IMR-90 (cell line): ENCODE data around the gene ZBTB4. TPM values are rescaled to one million over a fixed set of nuclear protein-coding genes. Genes with fewer than 3 reads are reported as not detected.
A peak's percentile ranks its signal among the peaks of the same experiment; 100 is the strongest.

Source experiments
- ATAC-seq: fragments of 200-7000 bp; cut with Tn5 transposase; 2 replicates; pipeline ENCODE4 v1.9.1; 2020; ENCODE audit warnings: low read depth, mild to moderate bottlenecking, moderate library complexity
- BruUV-seq: library from RNA; stranded (reverse); fragments of 400-500 nt; replicated peaks from 2 replicates; lab custom pipeline; 2021; lab: Mats Ljungman, UMichigan
- CTCF ChIA-PET: fragments of 300-600 bp; formaldehyde crosslinking; extraction: SDS; loops from one replicate; lab custom pipeline; 2021; ENCODE audit warnings: antibody characterized with exemption; lab: Yijun Ruan, JAX
- POLR2A ChIA-PET: fragments of 300-600 bp; sonication (Branson Sonifier 250); formaldehyde crosslinking; loops from one replicate; lab custom pipeline; 2022; ENCODE audit warnings: antibody characterized with exemption; ENCODE audit not compliant: unreplicated experiment; lab: Charles Lee
- DNase-seq: peaks from one replicate; pipeline ENCODE4 v3.0.0; 2013
- H2AFZ ChIP-seq: replicated peaks from 2 replicates; pipeline ENCODE3; 2013; ENCODE audit warnings: low read length, mild to moderate bottlenecking; ENCODE audit not compliant: poor library complexity
- H2AK5ac ChIP-seq: 2 replicates; pipeline ENCODE4 v1.6.1; 2013; ENCODE audit warnings: low read depth, low read length, inconsistent platforms
- H2AK9ac ChIP-seq: replicated peaks from 2 replicates; pipeline ENCODE3; 2013; ENCODE audit warnings: mild to moderate bottlenecking, low read depth, low read length, moderate library complexity; ENCODE audit not compliant: poor library complexity
- H2BK120ac ChIP-seq: 2 replicates; pipeline ENCODE4 v1.6.1; 2013; ENCODE audit warnings: low read depth, low read length, inconsistent platforms
- H2BK15ac ChIP-seq: 3 replicates; pipeline ENCODE4 v1.6.1; 2013; ENCODE audit warnings: low read depth, low read length, inconsistent platforms
- H2BK20ac ChIP-seq: 2 replicates; pipeline ENCODE4 v1.6.1; 2013; ENCODE audit warnings: low read depth, mild to moderate bottlenecking, inconsistent platforms, low read length, moderate library complexity
- H2BK5ac ChIP-seq: 2 replicates; pipeline ENCODE4 v1.6.1; 2013; ENCODE audit warnings: mild to moderate bottlenecking, low read depth, low read length, inconsistent platforms; ENCODE audit not compliant: poor library complexity, severe bottlenecking
- H3K14ac ChIP-seq: replicated peaks from 2 replicates; pipeline ENCODE4 v1.6.1; 2013; ENCODE audit warnings: low read depth, low read length, inconsistent platforms
- H3K18ac ChIP-seq: 2 replicates; pipeline ENCODE4 v1.6.1; 2013; ENCODE audit warnings: low read depth, low read length, control low read depth
- H3K23ac ChIP-seq: 2 replicates; pipeline ENCODE4 v1.6.1; 2013; ENCODE audit warnings: low read depth, low read length, inconsistent platforms
- H3K27ac ChIP-seq: 2 replicates; pipeline ENCODE4 v1.5.1; 2013; ENCODE audit warnings: mild to moderate bottlenecking, control low read depth, low read length; ENCODE audit not compliant: insufficient read depth
- H3K27me3 ChIP-seq: 2 replicates; pipeline ENCODE4 v1.6.1; 2013; ENCODE audit warnings: low read length; ENCODE audit not compliant: control insufficient read depth, insufficient read depth
- H3K36me3 ChIP-seq: 2 replicates; pipeline ENCODE4 v1.6.1; 2013; ENCODE audit warnings: low read length, mixed read lengths; ENCODE audit not compliant: control insufficient read depth, insufficient read depth
- H3K4ac ChIP-seq: 2 replicates; pipeline ENCODE4 v1.6.1; 2013; ENCODE audit warnings: low read depth, low read length, inconsistent platforms
- H3K4me1 ChIP-seq: 2 replicates; pipeline ENCODE4 v1.6.1; 2013; ENCODE audit warnings: low read length, mixed read lengths; ENCODE audit not compliant: control insufficient read depth, insufficient read depth
- H3K4me2 ChIP-seq: 2 replicates; pipeline ENCODE4 v1.6.1; 2013; ENCODE audit warnings: low read depth, mild to moderate bottlenecking, control low read depth, low read length, moderate library complexity
- H3K4me3 ChIP-seq: 2 replicates; pipeline ENCODE4 v1.5.1; 2013; ENCODE audit warnings: low read depth, mild to moderate bottlenecking, control low read depth, low read length, moderate library complexity; ENCODE audit not compliant: insufficient read depth
- H3K56ac ChIP-seq: 2 replicates; pipeline ENCODE4 v1.6.1; 2013; ENCODE audit warnings: low read length, inconsistent platforms; ENCODE audit not compliant: insufficient read depth; ENCODE audit errors: extremely low read depth
- H3K79me1 ChIP-seq, 2 experiments: 2 replicates each; pipeline ENCODE4 v1.6.1; 2013; ENCODE audit warnings: low read length in 2 of 2, inconsistent platforms in 1 of 2, low read depth in 1 of 2
- H3K9ac ChIP-seq: 2 replicates; pipeline ENCODE4 v1.6.1; 2013; ENCODE audit warnings: low read depth, low read length, control low read depth
- H3K9me1 ChIP-seq: 2 replicates; pipeline ENCODE4 v1.6.1; 2013; ENCODE audit warnings: low read length, inconsistent platforms; ENCODE audit not compliant: insufficient read depth
- H3K9me3 ChIP-seq: 2 replicates; pipeline ENCODE4 v1.6.1; 2013; ENCODE audit warnings: low read length; ENCODE audit not compliant: control insufficient read depth, insufficient read depth
- H4K20me1 ChIP-seq: 2 replicates; pipeline ENCODE4 v1.6.1; 2013; ENCODE audit warnings: low read length, inconsistent platforms; ENCODE audit not compliant: insufficient read depth
- H4K5ac ChIP-seq: 2 replicates; pipeline ENCODE4 v1.6.1; 2013; ENCODE audit warnings: mild to moderate bottlenecking, low read depth, low read length, control low read depth
- H4K8ac ChIP-seq, 2 experiments: 2 replicates each; pipeline ENCODE4 v1.6.1; 2013; ENCODE audit warnings: low read depth in 2 of 2, low read length in 2 of 2, control low read depth in 1 of 2, inconsistent platforms in 1 of 2
- H4K91ac ChIP-seq: 2 replicates; pipeline ENCODE4 v1.6.1; 2013; ENCODE audit warnings: low read depth, low read length, inconsistent platforms; ENCODE audit not compliant: insufficient read depth
- BHLHE40 ChIP-seq: fragments of 150-350 bp; IDR thresholded peaks from 2 replicates; pipeline ENCODE4 v1.6.1; 2016; ENCODE audit warnings: mild to moderate bottlenecking, low read depth, low read length
- CEBPB ChIP-seq: IDR thresholded peaks from 2 replicates; pipeline ENCODE4 v1.6.1; 2012; ENCODE audit warnings: low read depth, low read length, improper control_type of control experiment
- CHD1 ChIP-seq: IDR thresholded peaks from 2 replicates; pipeline ENCODE4 v1.6.1; 2012; ENCODE audit warnings: low read depth, low read length, improper control_type of control experiment
- FOS ChIP-seq: fragments of 150-350 bp; IDR thresholded peaks from 2 replicates; pipeline ENCODE4 v1.6.1; 2016; ENCODE audit warnings: low read depth, low read length
- MAFK ChIP-seq: IDR thresholded peaks from 2 replicates; pipeline ENCODE4 v1.6.1; 2012; ENCODE audit warnings: low read depth, low read length, improper control_type of control experiment
- MAZ ChIP-seq: IDR thresholded peaks from 2 replicates; pipeline ENCODE4 v1.6.1; 2012; ENCODE audit warnings: low read depth, mild to moderate bottlenecking, low read length, improper control_type of control experiment, moderate library complexity, borderline replicate concordance
- MXI1 ChIP-seq: IDR thresholded peaks from 2 replicates; pipeline ENCODE4 v1.6.1; 2012; ENCODE audit warnings: low read depth, mild to moderate bottlenecking, low read length, moderate library complexity, borderline replicate concordance
- NFE2L2 ChIP-seq: fragments of 150-350 bp; IDR thresholded peaks from 2 replicates; pipeline ENCODE4 v1.6.1; 2016; ENCODE audit warnings: low read depth, mild to moderate bottlenecking, low read length
- POLR2A ChIP-seq: IDR thresholded peaks from 2 replicates; pipeline ENCODE4 v1.6.1; 2012; ENCODE audit warnings: mild to moderate bottlenecking, low read depth, low read length
- RAD21 ChIP-seq: IDR thresholded peaks from 2 replicates; pipeline ENCODE4 v1.6.1; 2012; ENCODE audit warnings: low read length, improper control_type of control experiment
- RCOR1 ChIP-seq: IDR thresholded peaks from 2 replicates; pipeline ENCODE4 v1.6.1; 2012; ENCODE audit warnings: mild to moderate bottlenecking, low read length, improper control_type of control experiment; ENCODE audit not compliant: insufficient replicate concordance
- RFX5 ChIP-seq: IDR thresholded peaks from 2 replicates; pipeline ENCODE4 v1.8.0; 2012; ENCODE audit warnings: low read depth, mild to moderate bottlenecking, low read length, moderate library complexity
- SMC3 ChIP-seq: fragments of 150-350 bp; IDR thresholded peaks from 2 replicates; pipeline ENCODE4 v1.6.1; 2016; ENCODE audit warnings: low read depth, mild to moderate bottlenecking, antibody characterized with exemption, low read length, moderate library complexity
- WGBS, 2 experiments: methylation state at CpG; one replicate each; pipeline versions ENCODE4 v1.1.5 to v1.1.7; 2013; ENCODE audit warnings: missing lambda C conversion rate in 2 of 2; ENCODE audit not compliant: insufficient read length in 1 of 2; ENCODE audit errors: extremely low coverage in 2 of 2; 5-methylcytosine and 5-hydroxymethylcytosine counted together
- dilution Hi-C: fragments of 300-500 bp; cut with HindIII; formaldehyde crosslinking; loops from one replicate; pipeline ENCODE4 v1.14.3; 2018; ENCODE audit warnings: low sequenced_read_pairs; ENCODE audit not compliant: unreplicated experiment
- in situ Hi-C: fragments of 300-500 bp; cut with MboI; formaldehyde crosslinking; loops from 3 replicates; pipeline ENCODE4 v1.14.3; 2019; ENCODE audit warnings: low sequenced_read_pairs, inconsistent platforms, mixed read lengths
- intact Hi-C: fragments of 100-400 bp; cut with micrococcal nuclease; formaldehyde crosslinking; loops from 2 replicates; pipeline ENCODE4 v1.10.0; 2022
- polyA plus RNA-seq, 3 experiments: library from polyadenylated mRNA; depleted of rRNA; stranded (reverse); fragments of >200 nt; gene quantifications; 2 replicates each; pipeline ENCODE4 v1.2.3, GENCODE V29; 2012; ENCODE audit warnings: low replicate concordance in 1 of 3
- total RNA-seq: library from RNA; depleted of rRNA; stranded (reverse); fragments of >200 nt; gene quantifications from 2 replicates; pipeline ENCODE4 v1.2.3, GENCODE V29; 2012
- TF ChIP-seq, protein P1 (sequence below): conservative IDR thresholded peaks from 2 replicates; pipeline ENCODE4 v1.5.1; 2012; ENCODE audit warnings: mild to moderate bottlenecking, low read depth, low read length, improper control_type of control experiment
- TF ChIP-seq, protein P2 (sequence below): fragments of 150-350 bp; IDR thresholded peaks from 2 replicates; pipeline ENCODE4 v1.6.1; 2016; ENCODE audit warnings: low read depth, mild to moderate bottlenecking, low read length, moderate library complexity, borderline replicate concordance
- TF ChIP-seq, protein P3 (sequence below): fragments of 150-350 bp; IDR thresholded peaks from 2 replicates; pipeline ENCODE4 v1.6.1; 2017; ENCODE audit warnings: mild to moderate bottlenecking, antibody characterized with exemption, low read length, low read depth

Gene ZBTB4
- total and polyA plus RNA-seq, 2 of the 4 experiments (the other 2 are of a cell fraction) = 6.3 to 20.3 TPM

DNA sequence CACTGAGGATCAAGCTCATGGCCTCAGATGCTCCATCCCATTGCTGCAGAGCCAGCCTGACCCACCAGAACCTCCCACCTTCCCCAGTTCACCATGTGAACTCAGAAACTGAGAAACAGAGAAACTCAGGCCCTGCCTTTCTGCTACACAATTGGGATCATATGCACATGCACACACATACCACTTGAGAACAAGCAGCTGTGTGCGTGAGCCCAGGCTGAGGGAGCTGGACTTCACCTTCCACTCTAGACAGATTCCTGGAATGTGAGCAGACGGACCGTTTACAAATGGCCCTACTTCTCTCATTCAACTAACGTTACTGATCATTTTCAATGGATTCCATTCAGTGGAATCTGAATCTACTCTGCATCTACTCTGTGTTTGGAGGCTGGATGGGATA lies 55.8 kb downstream of the ZBTB4 start:
- Histone ChIP-seq H3K23ac (no peak overlapping the region), H3K4me3 (no peak overlapping the region), H2AFZ (no peak overlapping the region), H3K9ac (no peak overlapping the region), H2BK5ac (no peak overlapping the region), H3K79me1 (no peaks in the 10 kb centered on the region), H3K14ac (no peak overlapping the region), H4K20me1 (no peaks in the 10 kb centered on the region), H3K27me3 (0 out of 2 replicates have a peak, but pooled peaks cover 2% of the 10 kb centered on the region), H2AK9ac (no peak overlapping the region), H4K8ac (no peak overlapping the region), H2BK120ac (no peak overlapping the region), H3K27ac (no peak overlapping the region), H3K18ac (no peak overlapping the region), H3K4me1 (no peaks in the 10 kb centered on the region), H3K9me1 (0 out of 2 replicates have a peak, but pooled peaks cover 3% of the 10 kb centered on the region), H3K9me3 (no peaks in the 10 kb centered on the region), H3K56ac (no peak overlapping the region), H2BK20ac (no peak overlapping the region), H2AK5ac (no peak overlapping the region), H2BK15ac (no peak overlapping the region), H4K5ac (no peak overlapping the region), H3K4ac (no peak overlapping the region), H3K4me2 (no peak overlapping the region), H3K36me3 (peaks cover under 1% of the 10 kb centered on the region; the same call in 1 of the 2 replicates), H4K91ac (no peak overlapping the region)
- TF ChIP-seq MAFK = no peak
- TF ChIP-seq RAD21 = no peak
- TF ChIP-seq CHD1 = no peak
- TF ChIP-seq, protein P1, sequence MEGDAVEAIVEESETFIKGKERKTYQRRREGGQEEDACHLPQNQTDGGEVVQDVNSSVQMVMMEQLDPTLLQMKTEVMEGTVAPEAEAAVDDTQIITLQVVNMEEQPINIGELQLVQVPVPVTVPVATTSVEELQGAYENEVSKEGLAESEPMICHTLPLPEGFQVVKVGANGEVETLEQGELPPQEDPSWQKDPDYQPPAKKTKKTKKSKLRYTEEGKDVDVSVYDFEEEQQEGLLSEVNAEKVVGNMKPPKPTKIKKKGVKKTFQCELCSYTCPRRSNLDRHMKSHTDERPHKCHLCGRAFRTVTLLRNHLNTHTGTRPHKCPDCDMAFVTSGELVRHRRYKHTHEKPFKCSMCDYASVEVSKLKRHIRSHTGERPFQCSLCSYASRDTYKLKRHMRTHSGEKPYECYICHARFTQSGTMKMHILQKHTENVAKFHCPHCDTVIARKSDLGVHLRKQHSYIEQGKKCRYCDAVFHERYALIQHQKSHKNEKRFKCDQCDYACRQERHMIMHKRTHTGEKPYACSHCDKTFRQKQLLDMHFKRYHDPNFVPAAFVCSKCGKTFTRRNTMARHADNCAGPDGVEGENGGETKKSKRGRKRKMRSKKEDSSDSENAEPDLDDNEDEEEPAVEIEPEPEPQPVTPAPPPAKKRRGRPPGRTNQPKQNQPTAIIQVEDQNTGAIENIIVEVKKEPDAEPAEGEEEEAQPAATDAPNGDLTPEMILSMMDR = no peak
- TF ChIP-seq SMC3 = no peak
- no peak for TF ChIP-seq FOS
- no peak for TF ChIP-seq CEBPB
- no peak for TF ChIP-seq NFE2L2
- no peak for TF ChIP-seq POLR2A
- no peak for TF ChIP-seq RFX5
- TF ChIP-seq BHLHE40 = no peak
- TF ChIP-seq MXI1 = no peak
- TF ChIP-seq, protein P2, sequence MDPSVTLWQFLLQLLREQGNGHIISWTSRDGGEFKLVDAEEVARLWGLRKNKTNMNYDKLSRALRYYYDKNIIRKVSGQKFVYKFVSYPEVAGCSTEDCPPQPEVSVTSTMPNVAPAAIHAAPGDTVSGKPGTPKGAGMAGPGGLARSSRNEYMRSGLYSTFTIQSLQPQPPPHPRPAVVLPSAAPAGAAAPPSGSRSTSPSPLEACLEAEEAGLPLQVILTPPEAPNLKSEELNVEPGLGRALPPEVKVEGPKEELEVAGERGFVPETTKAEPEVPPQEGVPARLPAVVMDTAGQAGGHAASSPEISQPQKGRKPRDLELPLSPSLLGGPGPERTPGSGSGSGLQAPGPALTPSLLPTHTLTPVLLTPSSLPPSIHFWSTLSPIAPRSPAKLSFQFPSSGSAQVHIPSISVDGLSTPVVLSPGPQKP = no peak
- TF ChIP-seq, protein P3, sequence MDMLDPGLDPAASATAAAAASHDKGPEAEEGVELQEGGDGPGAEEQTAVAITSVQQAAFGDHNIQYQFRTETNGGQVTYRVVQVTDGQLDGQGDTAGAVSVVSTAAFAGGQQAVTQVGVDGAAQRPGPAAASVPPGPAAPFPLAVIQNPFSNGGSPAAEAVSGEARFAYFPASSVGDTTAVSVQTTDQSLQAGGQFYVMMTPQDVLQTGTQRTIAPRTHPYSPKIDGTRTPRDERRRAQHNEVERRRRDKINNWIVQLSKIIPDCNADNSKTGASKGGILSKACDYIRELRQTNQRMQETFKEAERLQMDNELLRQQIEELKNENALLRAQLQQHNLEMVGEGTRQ = no peak
- TF ChIP-seq RCOR1 = no peak
- TF ChIP-seq MAZ = no peak
- DNase-seq (peak; percentile 18), ATAC-seq (peak; percentile 56)
- intact Hi-C loops = no loop called here
- in situ Hi-C loops = no loop called here
- ChIA-PET POLR2A (no interaction called here), CTCF (no interaction called here)
- BruUV-seq = no TSS peak
- dilution Hi-C loops = no loop called here
- WGBS, 2 experiments = no CpG with 5 or more reads among the region's 4 CpGs
